Left hindlimb (tissue), 1 donor: ENCODE results near the gene SAMD13.

Source experiments
- DNase-seq: peaks from one replicate; pipeline ENCODE4 v3.0.0-alpha.2; 2018

SAMD13 gene

GRCh38 chr1:84374991-84375696 is 73.6 kb downstream of the SAMD13 start:
- no peak for DNase-seq

- DNase-seq = no peak
Measured at GRCh38 chr1:84376000-84376910, 74.7 kb downstream of the SAMD13 start.

GRCh38 chr1:84377480-84378095 is 76.1 kb downstream of the SAMD13 start:
- peak; percentile 66 for DNase-seq

- DNase-seq = no peak
Measured at GRCh38 chr1:84379138-84379916, 77.8 kb downstream of the SAMD13 start.

- no peak for DNase-seq
Measured at GRCh38 chr1:84379917-84380180, 78.3 kb downstream of the SAMD13 start.

GRCh38 chr1:84382127-84382526 is 80.6 kb downstream of the SAMD13 start:
- DNase-seq = no peak

GRCh38 chr1:84385347-84385746 is 83.8 kb downstream of the SAMD13 start:
- DNase-seq = no peak

- no peak for DNase-seq
Measured at GRCh38 chr1:84386716-84387479, 85.4 kb downstream of the SAMD13 start.

GRCh38 chr1:84387480-84388163 is 86.1 kb downstream of the SAMD13 start:
- no peak for DNase-seq

- no peak for DNase-seq
Measured at GRCh38 chr1:84390226-84390625, 88.7 kb downstream of the SAMD13 start.

- DNase-seq = no peak
Measured at GRCh38 chr1:84398175-84399155, 97.0 kb downstream of the SAMD13 start, which contains the start of gene DNASE2B. TSS of gene DNASE2B (plus strand) at chr1:84398484. CDS start at chr1:84398565, 81 bp downstream.
